GM10847 (cell line): ENCODE measurements around the gene LHPP.

ENCODE experiments used
- POLR2A ChIP-seq: IDR thresholded peaks from 2 replicates; pipeline ENCODE4 v1.6.1; 2011; ENCODE audit not compliant: insufficient read length; ENCODE audit errors: extremely low read depth

LHPP gene

DNA sequence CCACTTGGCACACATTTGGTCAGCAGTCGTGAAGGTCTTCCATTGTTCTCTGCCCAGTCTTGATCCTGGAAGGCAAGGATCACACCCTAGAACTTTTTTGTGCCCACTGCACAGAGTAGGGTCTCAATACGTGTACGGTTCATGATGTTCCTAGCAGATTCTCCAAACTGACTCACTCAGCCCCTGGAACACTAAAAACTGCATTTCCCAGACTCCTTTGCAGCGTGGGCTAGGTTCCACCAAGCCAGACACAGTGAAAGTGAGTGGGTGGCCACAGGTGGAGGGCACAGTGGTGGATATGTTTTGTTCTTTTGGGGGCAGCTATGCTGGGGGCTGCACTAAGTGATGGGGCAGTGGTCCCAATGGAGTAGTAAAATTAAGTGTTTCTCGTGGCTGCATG lies 1.5 kb upstream of the LHPP start:
- TF ChIP-seq POLR2A = no peak

DNA sequence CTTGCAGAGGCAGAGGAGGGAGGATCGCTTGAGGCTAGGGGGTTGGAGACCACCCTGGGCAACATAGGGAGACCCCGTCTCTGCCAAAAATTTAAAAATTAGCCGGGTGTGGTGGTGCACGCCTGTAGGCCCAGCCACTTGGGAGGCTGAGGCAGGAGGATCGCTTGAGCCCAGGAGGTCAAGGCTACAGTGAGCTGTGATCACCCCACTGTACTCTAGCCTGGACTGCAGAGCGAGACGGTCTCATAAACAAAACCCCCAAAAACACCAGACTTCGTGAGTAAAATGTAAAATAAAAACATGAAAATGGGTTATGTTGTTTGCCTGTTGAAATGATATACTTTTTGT lies 699 bp downstream of the LHPP start:
- TF ChIP-seq POLR2A = no peak

- TF ChIP-seq POLR2A = no peak
Measured at GRCh38 chr10:124464028-124464965, 2.7 kb downstream of the LHPP start.

GRCh38 chr10:124465003-124465776 lies 3.6 kb downstream of the LHPP start:
- TF ChIP-seq POLR2A = no peak

DNA sequence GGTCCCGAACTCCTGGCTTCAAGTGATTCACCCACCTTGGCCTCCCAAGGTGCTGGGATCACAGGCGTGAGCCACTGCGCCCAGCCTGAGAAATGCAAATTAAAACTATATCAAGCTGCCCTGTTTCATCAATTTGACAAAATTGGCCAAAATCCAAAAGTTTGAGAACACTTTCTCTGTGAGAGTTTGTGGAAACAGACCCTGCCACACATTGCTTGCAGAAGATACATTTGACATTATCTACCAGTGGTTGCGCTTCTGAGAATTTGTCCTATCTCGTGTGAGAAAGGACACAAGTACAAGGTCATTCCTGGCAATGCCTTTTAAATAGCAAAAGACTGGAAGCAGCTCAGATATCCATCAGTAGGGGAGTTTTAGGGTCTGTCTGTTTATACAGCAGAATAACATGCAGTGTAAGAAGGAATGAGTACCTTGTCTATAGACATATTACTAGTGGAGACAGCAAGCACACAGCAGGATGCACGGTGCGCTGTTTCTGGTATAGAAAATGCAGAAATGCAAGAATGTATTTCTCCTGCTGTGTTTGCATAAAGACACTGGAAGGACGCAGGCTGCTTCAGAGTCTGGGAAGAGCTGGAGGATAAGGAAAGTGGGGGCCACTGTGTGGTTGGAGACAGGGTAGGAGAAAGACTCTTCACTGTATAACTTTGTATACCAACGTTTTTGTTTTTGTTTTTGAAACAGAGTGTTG lies 4.3 kb downstream of the LHPP start:
- TF ChIP-seq POLR2A = no peak

GRCh38 chr10:124467165-124467564 lies 5.5 kb downstream of the LHPP start:
- no peak for TF ChIP-seq POLR2A

- TF ChIP-seq POLR2A = no peak
Measured at GRCh38 chr10:124468624-124469023, 7.0 kb downstream of the LHPP start.

DNA sequence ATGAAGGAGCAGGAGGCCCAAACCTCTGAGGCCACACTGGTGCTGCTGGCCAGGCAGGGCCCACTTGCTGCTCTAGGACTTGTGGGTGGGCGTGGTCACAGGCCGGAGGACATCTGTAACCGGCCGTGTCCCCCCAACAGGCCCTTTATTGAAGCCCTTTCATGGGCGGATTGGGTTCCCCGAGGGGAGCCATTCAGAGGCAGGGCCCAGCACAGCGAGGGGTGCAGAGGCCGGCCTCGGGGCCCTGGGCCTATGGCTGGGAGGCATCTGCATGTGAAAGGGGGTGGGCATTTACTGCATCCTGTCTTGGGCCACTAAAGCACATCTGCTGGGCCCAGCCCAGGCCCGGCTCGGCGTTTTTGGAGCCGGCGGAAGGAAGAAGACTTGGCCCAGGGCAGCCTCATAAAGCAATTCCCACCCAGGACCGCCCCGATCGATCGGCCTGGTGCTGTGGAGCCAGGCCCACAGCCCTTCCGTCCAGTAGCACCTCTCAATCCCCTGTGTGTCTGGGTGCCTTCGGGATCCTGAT lies 8.4 kb downstream of the LHPP start:
- TF ChIP-seq POLR2A = no peak

DNA sequence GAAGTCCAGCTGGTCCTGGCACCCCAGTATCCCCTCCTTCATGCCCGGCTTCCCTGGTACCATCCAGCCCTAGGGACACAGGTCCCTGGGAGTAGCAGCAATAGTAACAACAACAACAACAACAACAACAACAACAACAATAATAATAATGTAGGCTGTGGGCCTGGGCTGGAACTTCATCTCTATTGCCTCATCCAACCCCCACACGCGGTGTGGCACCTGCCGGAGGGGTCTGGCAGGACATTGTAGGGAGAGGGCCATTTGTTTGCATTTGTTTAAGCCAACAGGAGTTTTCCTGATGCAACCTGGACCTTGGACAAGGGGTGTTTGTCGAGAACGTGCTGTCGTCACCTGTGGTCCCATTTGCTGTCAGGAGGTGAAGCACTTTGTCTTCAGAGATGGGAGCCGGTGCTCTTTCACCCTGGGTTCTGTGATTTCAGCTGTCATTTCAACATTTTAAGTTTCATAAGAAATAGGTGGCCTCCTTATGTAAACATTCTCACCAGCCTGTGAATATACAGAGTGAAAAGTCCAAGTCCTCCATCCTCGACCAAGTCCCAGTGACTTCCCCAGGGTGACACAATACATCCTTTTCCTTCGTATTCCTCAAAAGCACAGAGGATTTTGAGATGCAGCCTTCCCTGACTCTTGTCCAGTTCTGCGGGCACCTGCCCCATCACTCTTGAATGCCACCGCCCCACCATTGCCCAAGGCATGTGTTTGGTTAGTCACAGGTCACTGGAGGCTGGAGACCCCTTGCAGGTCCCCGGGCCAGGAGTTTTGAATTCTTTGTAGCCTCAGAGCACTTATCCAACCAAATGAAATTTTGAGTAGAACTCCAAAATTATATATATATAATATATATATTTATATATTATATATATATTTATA lies 9.2 kb downstream of the LHPP start:
- TF ChIP-seq POLR2A = no peak

DNA sequence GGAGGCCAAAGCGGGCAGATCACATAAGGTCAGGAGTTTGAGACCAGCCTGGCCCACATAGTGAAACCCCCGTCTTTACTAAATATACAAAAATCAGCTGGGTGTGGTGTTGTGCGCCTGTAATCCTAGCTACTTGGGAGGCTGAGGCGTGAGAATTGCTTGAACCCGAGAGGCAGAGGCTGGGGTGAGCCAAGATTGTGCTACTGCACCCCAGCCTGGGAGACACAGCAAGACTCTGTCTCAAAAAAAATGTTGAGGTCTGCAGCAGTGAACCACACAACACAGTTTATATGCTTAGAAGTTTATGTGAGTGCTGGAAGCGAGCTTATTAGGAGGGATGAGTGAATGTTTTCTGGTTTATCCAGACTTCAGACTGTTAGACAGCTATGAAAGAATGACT lies 10.4 kb downstream of the LHPP start:
- TF ChIP-seq POLR2A = no peak

DNA sequence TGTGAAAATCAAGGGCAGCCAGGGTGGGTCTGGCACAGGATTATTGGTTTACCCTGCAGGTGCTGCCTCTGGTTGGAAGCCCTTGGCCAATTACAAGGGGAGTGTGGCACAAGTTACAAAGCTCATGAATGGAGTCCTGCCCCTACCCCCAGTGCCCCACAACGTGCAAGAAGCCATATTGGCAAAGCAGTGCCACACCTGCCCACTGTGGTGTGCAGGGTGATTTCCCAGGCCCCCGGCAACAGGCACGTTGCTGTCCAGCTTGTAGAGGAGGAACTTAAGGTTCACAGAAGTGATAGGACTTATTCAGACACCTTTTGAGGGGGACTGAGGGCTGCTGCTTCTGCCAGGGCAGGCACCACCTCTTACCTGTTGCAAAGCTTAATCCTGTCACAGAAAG lies 11.4 kb downstream of the LHPP start:
- no peak for TF ChIP-seq POLR2A

DNA sequence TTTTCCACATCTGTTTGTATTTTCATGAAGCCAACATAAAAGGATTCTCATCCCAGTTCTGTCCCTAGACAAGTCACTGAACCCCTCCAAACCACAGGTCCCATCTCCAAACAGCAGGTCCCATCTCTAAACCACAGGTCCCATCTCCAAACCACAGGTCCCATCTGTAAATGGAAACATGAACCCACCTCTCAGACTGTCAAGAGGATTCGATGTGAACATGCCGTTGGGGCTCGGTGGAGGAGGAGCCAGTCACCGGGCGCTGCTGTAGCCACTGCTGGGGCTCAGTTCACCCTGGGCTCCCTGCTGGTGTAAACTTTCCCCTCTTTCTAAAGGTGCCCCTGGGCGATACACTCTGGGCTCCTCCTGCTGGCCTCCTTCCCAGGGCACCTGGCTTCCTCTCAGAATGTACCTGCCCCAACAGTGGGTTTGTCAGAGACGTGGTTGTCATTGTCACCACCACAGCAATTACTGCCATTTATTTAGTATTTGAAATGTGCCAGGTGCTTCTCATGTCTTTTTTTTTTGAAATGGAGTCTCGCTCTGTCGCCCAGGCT lies 13.0 kb downstream of the LHPP start:
- no peak for TF ChIP-seq POLR2A

GRCh38 chr10:124476043-124476725 lies 14.6 kb downstream of the LHPP start:
- no peak for TF ChIP-seq POLR2A

DNA sequence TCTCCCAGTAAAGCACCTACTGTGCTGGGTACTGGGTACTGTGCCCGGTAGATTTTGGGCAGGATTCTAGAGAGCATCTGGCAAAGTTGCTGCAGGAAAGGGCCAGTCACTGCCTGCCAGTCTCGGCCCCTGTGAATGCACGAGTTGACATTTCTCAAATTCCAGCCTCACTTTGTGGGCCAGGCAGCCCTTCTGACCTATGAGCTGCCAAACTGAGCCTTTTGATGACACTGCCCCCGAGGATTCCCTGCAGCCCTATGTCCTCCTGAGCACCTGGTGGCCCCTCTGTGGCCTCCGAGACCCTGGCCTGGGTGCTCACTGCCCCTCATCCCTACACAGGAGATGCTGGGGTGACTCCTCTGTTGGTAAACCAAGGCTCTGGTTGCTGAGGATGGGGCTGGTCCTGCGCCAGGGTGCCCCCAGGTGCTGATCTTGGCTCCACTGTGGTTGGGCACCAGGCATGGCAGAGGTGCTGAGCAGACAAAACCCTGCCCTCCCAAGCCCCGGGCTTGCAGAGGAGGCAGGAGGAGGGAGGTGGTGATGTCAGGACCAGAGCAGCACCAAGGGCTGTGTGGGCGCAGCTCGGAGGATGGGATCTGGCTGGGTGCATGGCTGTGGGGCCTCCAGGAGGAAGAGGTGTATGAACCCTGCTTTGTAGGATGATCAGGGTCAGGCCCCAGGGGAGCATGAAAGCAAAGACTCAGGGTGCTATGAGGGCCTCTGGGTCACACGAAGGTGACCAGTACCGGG lies 16.2 kb downstream of the LHPP start:
- no peak for TF ChIP-seq POLR2A
